ENCODE data around the gene RAB3D.

The RAB3D gene

DNA sequence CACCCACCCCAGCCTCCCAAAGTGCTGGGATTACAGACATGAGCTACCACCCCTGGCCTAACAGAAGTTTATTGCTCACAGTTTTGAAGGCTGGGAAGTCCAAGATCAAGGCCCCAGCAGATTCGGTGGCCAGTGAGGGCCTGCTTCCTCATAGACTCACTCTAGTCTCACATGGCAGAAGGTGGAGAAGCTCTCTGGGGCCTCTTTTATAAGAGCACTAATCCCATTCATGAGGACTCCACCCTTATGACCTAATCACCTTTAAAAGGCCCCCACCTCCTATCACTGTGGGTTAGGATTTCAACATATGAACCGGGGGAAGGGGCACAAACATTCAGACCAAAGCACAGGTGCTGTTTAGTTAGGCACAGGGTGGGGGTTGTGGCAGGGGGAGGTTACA, 28.1 kb upstream of the RAB3D start:
- Histone ChIP-seq H3K4me3 (no peak overlapping the region), H3K4me2 (no peak overlapping the region), H3K9ac (no peak overlapping the region), H4K20me1 (0 out of 2 replicates have a peak, but pooled peaks cover 6% of the 10 kb centered on the region), H3K27ac (no peak overlapping the region), H3K36me3 (peaks cover 16% of the 10 kb centered on the region; the same call in 1 of the 2 replicates), H3K4me1 (no peaks in the 10 kb centered on the region), H3K27me3 (no peaks in the 10 kb centered on the region), H3K9me3 (no peaks in the 10 kb centered on the region)
- TF ChIP-seq Cebpa-rat (IDR thresholded peaks at IDR 0.05): no peak

DNA sequence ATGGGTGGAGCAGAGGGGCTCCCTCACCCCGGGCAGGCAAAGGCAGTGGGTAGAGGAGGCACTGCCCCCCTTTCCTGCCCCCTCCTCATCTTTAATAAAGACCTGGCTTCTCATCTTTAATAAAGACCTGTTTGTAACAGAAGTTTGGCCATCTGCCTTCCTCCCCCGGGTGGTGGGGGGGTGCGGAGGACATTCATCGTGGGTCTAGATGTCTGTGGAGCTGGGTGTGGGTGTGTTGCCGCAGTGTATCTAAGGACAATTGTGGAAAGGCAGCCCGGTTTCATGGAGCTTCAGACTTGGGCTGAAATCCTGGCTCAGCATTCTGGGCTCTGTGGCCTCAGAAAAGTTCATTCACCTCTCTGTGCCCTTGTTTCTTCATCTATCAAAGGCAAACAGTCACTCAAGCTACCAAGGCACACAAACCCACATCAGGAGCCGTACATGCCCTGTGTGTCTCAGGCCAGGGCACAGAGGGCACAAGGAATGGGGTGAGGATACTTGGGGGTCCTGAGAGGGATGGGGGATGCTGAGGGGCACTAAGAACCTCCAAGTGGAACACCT, 26.2 kb upstream of the RAB3D start:
- H4K20me1 ChIP-seq: 0 out of 2 replicates have a peak, but pooled peaks cover 6% of the 10 kb centered on the region
- H3K9ac ChIP-seq: no peak overlapping the region
- peaks cover 16% of the 10 kb centered on the region; the same call in 1 of the 2 replicates for H3K36me3 ChIP-seq
- no peak for TF ChIP-seq Cebpa-rat (IDR thresholded peaks at IDR 0.05)
- no peak overlapping the region for H3K27ac ChIP-seq
- no peaks in the 10 kb centered on the region for H3K27me3 ChIP-seq
- no peaks in the 10 kb centered on the region for H3K9me3 ChIP-seq
- H3K4me1 ChIP-seq: no peaks in the 10 kb centered on the region
- no peak overlapping the region for H3K4me3 ChIP-seq
- no peak overlapping the region for H3K4me2 ChIP-seq

GRCh38 chr19:11364935-11365334, 25.5 kb upstream of the RAB3D start:
- Histone ChIP-seq H3K4me2 (no peak overlapping the region), H3K4me3 (no peak overlapping the region), H4K20me1 (0 out of 2 replicates have a peak, but pooled peaks cover 6% of the 10 kb centered on the region), H3K4me1 (no peaks in the 10 kb centered on the region), H3K27me3 (no peaks in the 10 kb centered on the region), H3K36me3 (peaks cover 16% of the 10 kb centered on the region; the same call in 1 of the 2 replicates), H3K27ac (no peak overlapping the region), H3K9me3 (no peaks in the 10 kb centered on the region), H3K9ac (no peak overlapping the region)
- no peak for TF ChIP-seq Cebpa-rat (IDR thresholded peaks at IDR 0.05)

GRCh38 chr19:11364296-11364904, 24.9 kb upstream of the RAB3D start:
- Histone ChIP-seq H3K4me2 (no peak overlapping the region), H3K9me3 (no peaks in the 10 kb centered on the region), H3K9ac (no peak overlapping the region), H3K27me3 (no peaks in the 10 kb centered on the region), H3K36me3 (peaks cover 16% of the 10 kb centered on the region; the same call in 1 of the 2 replicates), H4K20me1 (0 out of 2 replicates have a peak, but pooled peaks cover 1% of the 10 kb centered on the region), H3K27ac (no peak overlapping the region), H3K4me3 (no peak overlapping the region), H3K4me1 (no peaks in the 10 kb centered on the region)
- TF ChIP-seq Cebpa-rat (IDR thresholded peaks at IDR 0.05): no peak

DNA sequence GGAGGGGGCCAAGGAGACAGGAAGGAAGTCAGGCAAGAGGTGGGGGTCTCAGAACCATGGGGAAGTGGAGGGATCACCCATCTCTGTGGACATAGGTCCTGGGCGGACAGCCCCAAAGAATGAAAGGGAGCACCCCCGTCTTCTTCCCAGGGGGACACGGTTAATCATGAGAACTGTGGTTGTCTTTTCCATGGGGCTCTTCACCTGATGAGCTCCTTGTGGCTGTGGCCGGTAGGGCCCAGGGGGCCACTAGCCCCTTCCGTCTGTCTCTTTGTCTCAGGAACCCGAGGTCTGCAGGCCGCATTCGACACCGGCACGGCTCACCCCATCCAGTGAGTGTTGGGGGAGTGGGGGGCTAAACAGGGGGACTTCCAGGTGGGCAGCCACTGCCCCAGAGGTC, 24.4 kb upstream of the RAB3D start:
- no peaks in the 10 kb centered on the region for H4K20me1 ChIP-seq
- no peak overlapping the region for H3K9ac ChIP-seq
- H3K27ac ChIP-seq: no peak overlapping the region
- H3K4me3 ChIP-seq: no peak overlapping the region
- H3K4me2 ChIP-seq: no peak overlapping the region
- no peak for TF ChIP-seq Cebpa-rat (IDR thresholded peaks at IDR 0.05)
- H3K4me1 ChIP-seq: no peaks in the 10 kb centered on the region
- no peaks in the 10 kb centered on the region for H3K9me3 ChIP-seq
- H3K36me3 ChIP-seq: peaks cover 16% of the 10 kb centered on the region; the same call in 1 of the 2 replicates
- no peaks in the 10 kb centered on the region for H3K27me3 ChIP-seq

- Histone ChIP-seq H3K27ac (no peak overlapping the region), H3K4me2 (no peak overlapping the region)
- no peak for TF ChIP-seq Cebpa-rat (IDR thresholded peaks at IDR 0.05)
These were observed 22.6 kb upstream of the RAB3D start for GRCh38 chr19:11361771-11362731.

DNA sequence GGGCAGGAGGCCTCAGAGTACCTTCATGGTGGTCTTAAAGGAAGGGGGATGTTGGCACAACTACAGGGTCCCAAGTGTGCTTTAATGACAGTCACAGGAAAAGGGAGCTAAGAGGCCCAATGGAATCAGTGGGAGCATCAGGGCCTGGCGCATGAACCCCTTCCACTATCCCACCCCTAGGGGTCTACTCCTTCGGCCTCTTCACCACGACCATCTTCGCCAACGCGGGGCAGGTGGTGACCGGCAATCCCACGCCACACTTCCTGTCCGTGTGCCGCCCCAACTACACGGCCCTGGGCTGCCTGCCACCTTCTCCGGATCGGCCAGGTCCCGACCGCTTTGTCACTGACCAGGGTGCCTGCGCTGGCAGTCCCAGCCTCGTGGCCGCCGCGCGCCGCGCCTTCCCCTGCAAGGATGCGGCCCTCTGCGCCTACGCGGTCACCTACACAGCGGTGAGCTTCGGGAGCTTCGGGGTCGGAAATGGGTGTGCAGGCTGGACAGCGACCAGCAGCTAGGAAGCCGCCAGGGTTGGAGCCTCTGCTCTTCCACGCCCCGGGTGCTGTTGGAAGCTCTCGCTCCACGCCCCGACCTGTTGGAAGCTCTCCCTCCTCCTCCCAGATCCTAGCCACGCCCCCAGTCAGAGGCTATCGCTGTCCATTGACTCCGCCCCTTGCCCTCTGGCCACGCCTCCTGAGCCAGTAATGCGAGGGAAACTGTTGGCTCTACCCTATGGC, 21.7 kb upstream of the RAB3D start:
- no peak overlapping the region for H3K9ac ChIP-seq
- no peak for TF ChIP-seq Cebpa-rat (IDR thresholded peaks at IDR 0.05)
- H3K36me3 ChIP-seq: peaks cover 10% of the 10 kb centered on the region; the same call in 1 of the 2 replicates
- H3K4me2 ChIP-seq: no peak overlapping the region
- no peak overlapping the region for H3K4me3 ChIP-seq
- no peaks in the 10 kb centered on the region for H3K27me3 ChIP-seq
- H3K9me3 ChIP-seq: no peaks in the 10 kb centered on the region
- H3K27ac ChIP-seq: no peak overlapping the region
- H4K20me1 ChIP-seq: no peaks in the 10 kb centered on the region
- peaks cover 4% of the 10 kb centered on the region for H3K4me1 ChIP-seq

More at GRCh38 chr19:11361771-11362731, 22.6 kb upstream of the RAB3D start:
- Histone ChIP-seq H4K20me1 (no peaks in the 10 kb centered on the region), H3K27me3 (no peaks in the 10 kb centered on the region), H3K9me3 (no peaks in the 10 kb centered on the region), H3K4me3 (no peak overlapping the region), H3K4me1 (no peaks in the 10 kb centered on the region), H3K9ac (no peak overlapping the region), H3K36me3 (peaks cover 10% of the 10 kb centered on the region; the same call in 1 of the 2 replicates)

DNA sequence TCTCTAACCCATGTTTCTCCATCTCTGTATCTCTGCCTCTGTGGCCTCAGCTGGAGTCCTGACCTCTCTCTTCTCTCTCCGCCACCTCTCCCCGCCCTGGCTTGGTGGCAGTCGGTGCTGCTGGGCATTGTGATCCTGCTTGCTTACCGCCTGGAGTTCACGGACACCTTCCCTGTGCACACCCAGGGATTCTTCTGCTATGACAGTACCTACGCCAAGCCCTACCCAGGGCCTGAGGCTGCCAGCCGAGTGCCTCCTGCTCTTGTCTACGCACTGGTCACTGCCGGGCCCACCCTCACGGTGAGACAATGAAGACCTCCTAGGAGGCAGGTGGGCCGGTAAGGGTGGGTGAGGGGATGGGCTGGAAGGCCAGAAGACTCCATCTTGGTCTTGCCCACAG, 20.0 kb upstream of the RAB3D start:
- Histone ChIP-seq H4K20me1 (no peaks in the 10 kb centered on the region), H3K4me1 (peaks cover 15% of the 10 kb centered on the region), H3K4me3 (no peak overlapping the region), H3K9ac (no peak overlapping the region), H3K9me3 (no peaks in the 10 kb centered on the region), H3K36me3 (peaks cover 5% of the 10 kb centered on the region; the same call in 1 of the 2 replicates), H3K27ac (no peak overlapping the region), H3K27me3 (no peaks in the 10 kb centered on the region), H3K4me2 (no peak overlapping the region)
- no peak for TF ChIP-seq Cebpa-rat (IDR thresholded peaks at IDR 0.05)

All from BLaER1 (cell line).